ENCODE data around the gene COA8.
"Not testable (repeated sequence)": the region's sequence is repeated elsewhere in the genome, so short reads cannot be mapped to it uniquely, and the experiment has no call there.

COA8 gene

GRCh38 chr14:103525430-103526246 lies 37.1 kb upstream of the COA8 start:
- DNase-seq (ENCODE audit: low read depth in 2 of 2), result not testable (repeated sequence)

- DNase-seq (ENCODE audit: low read depth in 2 of 2), result no peak
Observed at GRCh38 chr14:103526247-103526913, 36.4 kb upstream of the COA8 start.

DNA sequence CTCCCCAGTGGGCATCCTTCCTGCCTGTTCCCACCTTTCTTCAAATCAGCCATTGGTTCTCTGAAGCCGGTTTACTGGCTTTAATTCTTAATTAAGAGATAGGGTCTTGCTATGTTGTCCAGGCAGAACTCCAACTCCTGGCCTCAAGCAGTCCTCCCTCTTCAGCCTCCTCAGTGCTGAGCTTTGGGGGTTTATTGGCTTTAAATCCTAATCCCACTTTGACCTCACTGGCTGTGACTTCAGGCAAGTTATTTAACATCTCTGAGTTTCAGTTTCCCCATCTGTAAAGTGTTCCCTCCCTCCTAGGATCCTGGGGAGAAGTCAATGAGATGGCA lies 35.9 kb upstream of the COA8 start:
- DNase-seq (ENCODE audit: low read depth in 2 of 2), result no peak

- peak; percentile 25 to 36 for DNase-seq (ENCODE audit: low read depth in 2 of 2)
Observed at GRCh38 chr14:103527408-103528145, 35.2 kb upstream of the COA8 start.

DNA sequence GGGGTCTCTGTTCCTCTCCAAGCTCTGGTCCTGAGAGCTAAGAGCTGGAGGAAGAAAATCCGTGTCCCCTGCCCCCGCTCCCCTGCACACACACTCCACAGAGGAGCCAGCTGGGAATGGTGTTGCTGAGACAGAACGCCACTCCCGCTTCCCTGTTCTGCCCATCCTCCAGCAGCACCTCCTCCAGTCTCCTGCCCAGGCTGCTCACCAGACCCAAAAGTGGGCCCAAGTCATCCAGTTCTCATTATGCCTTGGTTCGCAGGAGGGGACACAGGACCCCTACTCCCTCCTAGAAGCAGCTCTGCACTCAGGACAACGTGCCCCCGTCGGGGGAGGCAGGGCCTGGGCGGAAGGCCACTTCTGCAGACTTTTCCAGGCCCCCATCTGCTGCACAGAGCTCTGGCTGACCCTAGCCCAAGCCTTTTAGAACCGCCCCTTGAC lies 34.6 kb upstream of the COA8 start:
- no peak for DNase-seq (ENCODE audit: low read depth in 2 of 2)

- DNase-seq (ENCODE audit: low read depth in 2 of 2), result peak; percentile 62 to 68
Observed at GRCh38 chr14:103528587-103529382, 34.0 kb upstream of the COA8 start, which contains the start of gene TRMT61A. TRMT61A (plus strand) TSS chr14:103529196; CDS start chr14:103529979, 783 bp downstream.

DNA sequence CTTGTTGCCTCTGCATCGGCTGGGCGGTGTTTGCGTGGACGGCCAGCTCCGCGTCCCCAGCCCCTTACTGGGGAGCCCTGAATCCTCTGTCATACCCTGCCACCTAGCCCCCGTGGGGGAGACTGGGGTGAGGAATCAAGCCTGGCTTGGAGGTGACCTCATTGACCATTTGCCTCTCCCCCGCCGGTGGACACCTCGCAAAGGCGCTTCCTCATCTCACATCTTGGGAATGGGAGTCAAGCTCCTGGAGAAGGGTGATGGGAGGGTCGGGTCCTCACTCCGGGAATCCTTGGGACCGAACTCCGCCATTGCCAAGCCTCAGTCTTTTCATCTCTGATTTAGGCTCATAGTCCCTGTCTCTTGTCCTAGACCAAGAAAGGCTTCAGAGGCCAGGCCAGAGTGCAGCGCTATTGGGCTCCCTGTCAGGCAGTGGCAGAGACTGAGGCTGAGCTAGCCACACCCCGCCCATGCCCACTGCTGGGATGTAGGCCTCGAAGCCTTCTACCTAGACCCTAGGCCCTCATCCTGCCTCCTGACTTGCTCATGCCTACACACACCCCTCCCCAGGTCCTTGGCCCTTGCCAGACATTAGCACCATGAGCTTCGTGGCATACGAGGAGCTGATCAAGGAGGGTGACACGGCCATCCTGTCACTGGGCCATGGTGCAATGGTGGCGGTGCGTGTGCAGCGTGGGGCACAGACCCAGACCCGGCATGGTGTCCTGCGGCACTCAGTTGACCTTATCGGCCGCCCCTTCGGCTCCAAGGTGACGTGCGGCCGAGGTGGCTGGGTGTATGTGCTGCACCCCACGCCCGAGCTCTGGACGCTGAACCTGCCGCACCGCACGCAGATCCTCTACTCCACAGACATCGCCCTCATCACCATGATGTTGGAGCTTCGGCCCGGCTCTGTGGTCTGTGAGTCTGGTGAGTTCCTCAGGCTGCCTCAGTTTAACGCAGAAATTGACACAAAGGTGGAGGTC lies 33.1 kb upstream of the COA8 start:
- DNase-seq (ENCODE audit: low read depth in 2 of 2), result no peak

GRCh38 chr14:103530390-103530789 lies 32.4 kb upstream of the COA8 start:
- DNase-seq (ENCODE audit: low read depth in 2 of 2), result no peak

GRCh38 chr14:103530831-103531230 lies 31.9 kb upstream of the COA8 start:
- no peak for DNase-seq (ENCODE audit: low read depth in 2 of 2)

- DNase-seq (ENCODE audit: low read depth in 2 of 2), result no peak
Observed at GRCh38 chr14:103531421-103532215, 31.1 kb upstream of the COA8 start.

DNA sequence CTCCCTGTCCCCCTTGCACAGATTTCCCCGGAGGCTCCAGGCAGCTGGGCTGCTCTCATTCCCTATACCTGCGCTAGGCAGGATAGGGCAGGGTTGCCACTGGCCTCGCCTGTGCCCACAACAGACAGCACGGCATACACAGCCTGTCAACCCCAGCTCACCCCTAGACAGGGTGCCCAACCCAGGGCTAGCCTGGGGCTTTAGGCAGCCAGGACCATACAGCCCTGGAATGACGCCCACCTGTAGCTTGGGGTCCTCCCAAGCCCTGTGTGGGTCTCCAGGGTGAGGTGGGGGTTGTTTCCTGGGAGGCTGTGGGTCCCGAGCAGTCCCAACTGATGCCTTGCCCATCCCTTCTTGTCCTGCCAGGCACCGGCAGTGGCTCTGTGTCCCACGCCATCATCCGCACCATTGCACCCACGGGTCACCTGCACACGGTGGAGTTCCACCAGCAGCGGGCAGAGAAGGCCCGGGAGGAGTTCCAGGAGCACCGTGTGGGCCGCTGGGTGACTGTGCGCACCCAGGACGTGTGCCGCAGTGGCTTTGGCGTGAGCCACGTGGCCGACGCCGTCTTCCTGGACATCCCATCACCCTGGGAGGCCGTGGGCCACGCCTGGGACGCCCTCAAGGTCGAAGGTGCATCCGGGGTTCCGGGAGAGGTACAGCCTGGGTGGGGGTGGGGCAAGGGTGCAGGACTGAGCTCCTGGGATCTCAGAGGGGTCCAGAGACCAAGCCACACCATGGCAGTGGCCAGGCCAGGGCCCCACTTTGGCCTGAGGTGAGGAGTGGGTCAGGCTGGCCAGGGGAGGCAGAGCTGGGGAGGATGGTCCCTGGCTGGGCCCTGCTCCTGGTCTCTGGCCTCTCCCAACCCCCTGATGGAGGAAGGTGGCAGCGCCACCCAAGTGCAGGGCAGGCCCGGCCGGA lies 30.3 kb upstream of the COA8 start:
- DNase-seq (ENCODE audit: low read depth in 2 of 2), result no peak

GRCh38 chr14:103533137-103533998 lies 29.4 kb upstream of the COA8 start:
- DNase-seq (ENCODE audit: low read depth in 2 of 2), result no peak

DNA sequence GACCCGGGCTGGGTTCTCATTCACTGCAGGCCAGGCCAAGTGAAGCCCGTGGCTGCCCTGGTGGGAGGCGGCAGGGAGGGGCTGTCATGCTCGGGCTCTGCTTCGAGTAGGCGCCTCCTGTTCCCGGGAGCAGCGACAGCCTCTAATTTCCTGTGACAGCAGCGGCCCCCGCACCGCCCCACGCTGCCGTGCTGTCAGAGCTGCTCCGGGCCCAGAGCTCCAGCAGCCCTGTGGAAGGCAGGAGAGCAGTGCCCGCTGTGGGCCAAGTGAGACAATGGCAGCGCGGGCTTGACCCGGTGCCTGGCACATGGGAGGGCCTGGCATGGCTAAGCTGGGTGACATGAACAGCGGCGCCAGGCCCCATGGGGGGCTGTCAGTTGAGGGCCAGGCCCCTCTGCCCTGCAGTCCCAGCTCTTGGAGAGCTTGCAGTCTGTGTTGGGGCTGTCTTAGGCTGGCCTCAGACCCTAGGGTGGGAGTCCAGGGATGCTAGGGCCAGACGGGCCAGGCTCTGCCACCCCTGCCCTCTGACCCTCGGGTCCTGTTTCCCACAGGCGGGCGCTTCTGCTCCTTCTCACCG lies 28.7 kb upstream of the COA8 start:
- DNase-seq (ENCODE audit: low read depth in 2 of 2), result no peak

- no peak for DNase-seq (ENCODE audit: low read depth in 2 of 2)
Observed at GRCh38 chr14:103534576-103535061, 28.1 kb upstream of the COA8 start.

DNA sequence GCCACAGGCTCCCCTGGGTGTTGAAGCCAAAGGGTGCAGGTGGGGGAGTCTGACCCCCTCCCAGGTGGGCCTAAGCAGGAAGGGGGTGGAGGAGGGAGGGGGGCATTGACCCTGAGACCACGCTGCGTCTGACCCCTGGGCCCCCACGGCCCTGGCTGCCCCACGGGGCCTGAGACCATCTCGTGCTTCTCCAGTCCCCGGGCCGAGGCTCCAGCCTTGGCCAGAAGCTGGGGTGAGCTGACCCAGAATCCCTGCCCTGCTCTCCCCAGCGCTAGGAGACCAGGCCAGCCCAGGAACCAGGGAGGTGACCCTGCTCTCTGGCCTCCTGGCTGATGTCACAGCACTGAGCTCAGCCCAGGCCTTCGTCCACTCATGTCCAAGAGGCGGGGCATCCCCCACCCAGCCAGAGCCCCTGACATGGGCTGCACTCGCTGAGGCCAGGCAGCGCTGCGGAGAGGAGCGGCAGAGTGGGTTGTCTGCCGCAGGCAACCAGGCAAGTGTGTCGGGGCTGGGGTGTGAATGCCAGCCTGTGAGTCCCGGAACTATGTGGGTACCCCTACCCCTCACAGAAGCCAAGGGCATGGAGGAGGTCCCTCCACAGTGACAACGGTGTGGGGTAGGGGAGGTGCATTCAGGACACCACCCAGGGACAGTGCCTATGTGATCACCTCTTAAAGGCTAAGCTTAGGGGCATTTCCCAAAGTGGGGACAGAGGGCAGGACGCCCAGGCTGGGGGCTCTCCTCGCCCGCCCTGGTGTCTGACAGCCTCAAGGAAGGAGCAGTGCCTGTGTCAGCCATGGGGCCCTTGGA lies 27.5 kb upstream of the COA8 start:
- DNase-seq (ENCODE audit: low read depth in 2 of 2), result no peak

DNA sequence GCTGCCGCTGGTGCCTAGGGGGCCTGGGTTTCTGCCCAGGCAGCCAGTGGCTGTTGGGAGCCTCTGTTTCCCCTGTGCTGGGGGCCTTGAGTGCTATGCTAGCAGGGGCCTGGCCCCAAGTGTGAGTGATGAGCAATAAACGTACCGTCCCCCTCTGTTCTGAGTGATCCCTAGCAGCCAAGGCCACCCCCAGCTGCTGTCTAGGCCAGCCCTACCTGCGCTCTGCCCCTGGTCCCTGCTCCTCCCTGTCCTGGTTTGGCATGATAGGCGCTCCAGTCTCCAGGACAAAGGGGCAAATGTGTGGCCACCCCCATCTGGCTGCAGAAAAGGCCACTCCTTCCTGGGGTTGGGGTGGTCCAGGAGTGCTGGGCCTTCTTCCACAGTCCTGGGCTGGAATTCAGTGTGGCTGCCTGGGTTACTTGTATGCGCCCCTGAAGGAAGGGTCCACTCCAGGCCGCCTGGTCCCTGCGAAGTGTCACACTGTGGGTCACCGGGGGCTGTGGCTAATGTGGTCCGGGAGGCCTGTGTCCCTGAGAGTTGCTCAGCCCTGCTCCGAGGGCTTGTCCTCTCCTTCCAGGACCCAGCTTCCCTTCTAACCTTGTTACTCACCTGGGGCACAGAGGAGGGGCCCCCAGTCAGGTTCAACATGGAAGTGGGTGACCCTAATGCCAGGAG lies 26.7 kb upstream of the COA8 start:
- no peak for DNase-seq (ENCODE audit: low read depth in 2 of 2)
